Vagina (tissue), 2 donors: ENCODE measurements around the gene SORCS2. TPM values are rescaled to one million over a fixed set of nuclear protein-coding genes. Genes with fewer than 3 reads are reported as not detected.

Source experiments
- DNase-seq, 2 donors: peaks; one replicate each; pipeline ENCODE4 v3.0.0-alpha.2; 2017; ENCODE audit errors: extremely low spot score in 2 of 2
- H3K27ac ChIP-seq: fragments of 200-600 bp; sonication (generic); one replicate; pipeline ENCODE4 v1.5.1; 2019
- H3K27me3 ChIP-seq: fragments of 200-600 bp; sonication (generic); one replicate; pipeline ENCODE4 v1.5.1; 2019
- H3K36me3 ChIP-seq, 2 donors: fragments of 200-600 bp; sonication (generic); one replicate each; pipeline ENCODE4 v1.5.1; 2017 to 2019
- H3K4me1 ChIP-seq: fragments of 200-600 bp; sonication (generic); one replicate; pipeline ENCODE4 v1.5.1; 2019
- H3K4me3 ChIP-seq, 2 donors: fragments of 200-600 bp; sonication (generic); 1 replicate in 1 of 2; 2 replicates in 1 of 2; pipeline ENCODE4 v1.5.1; 2016 to 2019
- H3K9me3 ChIP-seq: fragments of 200-600 bp; sonication (generic); one replicate; pipeline ENCODE4 v1.5.1; 2019
- POLR2A ChIP-seq, 2 donors: fragments of 450-650 bp; IDR thresholded peaks; one replicate each; pipeline ENCODE4 v1.6.1; 2017; ENCODE audit warnings: antibody characterized with exemption in 2 of 2, mild to moderate bottlenecking in 2 of 2, moderate library complexity in 2 of 2
- POLR2AphosphoS5 ChIP-seq, 2 donors: sonication (generic); formaldehyde crosslinking; IDR thresholded peaks; one replicate each; pipeline ENCODE4 v1.9.0; 2017; ENCODE audit warnings: antibody characterized with exemption in 2 of 2, mild to moderate bottlenecking in 2 of 2, low read depth in 1 of 2; ENCODE audit not compliant: insufficient read depth in 1 of 2
- intact Hi-C: fragments of 100-400 bp; cut with DNase I; formaldehyde crosslinking; loops from one replicate; pipeline ENCODE4 v1.15.1; 2023
- total RNA-seq: library from RNA; depleted of rRNA; stranded (reverse); fragments of >200 nt; gene quantifications from one replicate; pipeline ENCODE4 v1.2.3, GENCODE V29; 2016
- TF ChIP-seq, protein P1 (sequence below), 3 experiments: fragments of 450-650 bp in 2 of 3; fragments of 200-600 bp in 1 of 3; sonication (generic) in 1 of 3; IDR thresholded peaks; one replicate each; pipeline ENCODE4 v1.5.1; 2017 to 2019; ENCODE audit warnings: antibody characterized with exemption in 3 of 3, mild to moderate bottlenecking in 2 of 3, moderate library complexity in 2 of 3

SORCS2 gene
- total RNA-seq, 1 donor from 2014 or later, result 5.4 TPM

DNA sequence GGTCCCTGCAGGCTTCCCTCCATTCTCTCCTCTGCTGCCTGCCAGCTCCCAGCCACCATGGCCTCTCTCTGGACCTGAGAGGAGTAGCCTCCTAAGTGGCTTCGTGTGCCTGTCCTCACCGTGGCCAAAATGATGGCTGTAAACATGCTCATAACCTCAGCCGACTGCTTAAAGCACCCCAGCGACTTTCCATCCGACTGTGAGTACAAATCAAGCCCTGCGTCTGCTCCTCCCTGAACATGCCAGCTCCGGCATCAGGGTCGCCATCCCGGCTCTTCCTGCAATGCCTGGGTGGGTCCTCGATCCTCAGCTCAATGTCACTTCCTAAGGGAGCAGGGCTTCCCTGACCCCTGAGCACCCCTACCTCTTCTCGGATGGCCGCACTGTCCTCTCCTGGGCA, 3.3 kb upstream of the SORCS2 start:
- Histone ChIP-seq H3K36me3 (no peaks in the 10 kb centered on the region), H3K27me3 (no peaks in the 10 kb centered on the region), H3K4me1 (peaks cover 15% of the 10 kb centered on the region), H3K27ac (no peak overlapping the region), H3K4me3 (no peak overlapping the region), H3K9me3 (no peaks in the 10 kb centered on the region)
- intact Hi-C loops, result no loop called here
- TF ChIP-seq POLR2A (IDR thresholded peaks at IDR 0.05), result no peak
- TF ChIP-seq, protein P1, sequence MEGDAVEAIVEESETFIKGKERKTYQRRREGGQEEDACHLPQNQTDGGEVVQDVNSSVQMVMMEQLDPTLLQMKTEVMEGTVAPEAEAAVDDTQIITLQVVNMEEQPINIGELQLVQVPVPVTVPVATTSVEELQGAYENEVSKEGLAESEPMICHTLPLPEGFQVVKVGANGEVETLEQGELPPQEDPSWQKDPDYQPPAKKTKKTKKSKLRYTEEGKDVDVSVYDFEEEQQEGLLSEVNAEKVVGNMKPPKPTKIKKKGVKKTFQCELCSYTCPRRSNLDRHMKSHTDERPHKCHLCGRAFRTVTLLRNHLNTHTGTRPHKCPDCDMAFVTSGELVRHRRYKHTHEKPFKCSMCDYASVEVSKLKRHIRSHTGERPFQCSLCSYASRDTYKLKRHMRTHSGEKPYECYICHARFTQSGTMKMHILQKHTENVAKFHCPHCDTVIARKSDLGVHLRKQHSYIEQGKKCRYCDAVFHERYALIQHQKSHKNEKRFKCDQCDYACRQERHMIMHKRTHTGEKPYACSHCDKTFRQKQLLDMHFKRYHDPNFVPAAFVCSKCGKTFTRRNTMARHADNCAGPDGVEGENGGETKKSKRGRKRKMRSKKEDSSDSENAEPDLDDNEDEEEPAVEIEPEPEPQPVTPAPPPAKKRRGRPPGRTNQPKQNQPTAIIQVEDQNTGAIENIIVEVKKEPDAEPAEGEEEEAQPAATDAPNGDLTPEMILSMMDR (IDR thresholded peaks at IDR 0.05), result no peak
- TF ChIP-seq POLR2AphosphoS5 (IDR thresholded peaks at IDR 0.05; ENCODE audit: insufficient read depth in 1 of 2, low read depth in 1 of 2), result no peak
- peak in 1 of 2 donors; percentile 13 for DNase-seq

DNA sequence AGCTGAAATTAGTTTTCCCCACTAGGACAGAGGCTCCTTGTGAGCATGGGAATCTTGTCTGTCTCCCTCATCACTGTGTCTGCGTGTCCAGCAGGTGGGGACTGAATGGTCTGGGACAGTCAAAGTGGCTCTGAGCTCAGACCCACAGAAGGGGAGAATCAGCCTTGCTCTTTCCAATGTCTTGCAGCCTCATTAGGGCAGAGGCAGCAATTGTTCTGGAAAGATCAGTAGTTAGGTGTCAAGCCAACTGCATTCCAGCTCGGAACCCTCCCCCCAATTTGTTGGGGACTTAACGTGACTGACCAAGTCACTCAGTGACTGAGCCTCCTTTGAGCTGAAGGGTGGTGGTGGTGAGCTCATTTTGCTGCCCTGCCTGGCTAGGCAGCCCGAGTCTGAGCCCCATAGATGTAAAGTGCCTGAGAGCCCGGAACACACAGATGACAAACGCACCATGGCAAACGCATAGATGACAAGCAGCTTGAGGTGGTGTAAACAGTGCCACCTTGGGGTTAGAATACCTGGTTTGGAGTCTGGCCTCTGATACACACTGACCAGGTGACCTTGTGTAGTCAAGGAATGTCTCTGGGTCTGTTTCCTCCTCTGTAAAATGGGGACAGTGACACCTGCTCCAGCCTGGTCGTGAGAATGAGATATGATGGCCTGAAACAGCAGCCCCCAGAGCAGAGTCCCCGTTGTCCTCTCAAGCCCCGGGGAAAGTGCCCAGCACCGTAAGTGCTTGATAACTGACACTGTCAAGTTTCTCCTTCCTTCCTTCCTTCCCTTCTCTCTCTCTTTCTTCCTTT, 2.7 kb upstream of the SORCS2 start:
- Histone ChIP-seq H3K36me3 (no peaks in the 10 kb centered on the region), H3K9me3 (no peaks in the 10 kb centered on the region), H3K4me1 (peaks cover 17% of the 10 kb centered on the region), H3K27ac (no peak overlapping the region), H3K4me3 (no peak overlapping the region), H3K27me3 (no peaks in the 10 kb centered on the region)
- peak in 1 of 2 donors; percentile 74 for DNase-seq
- TF ChIP-seq, protein P1 (IDR thresholded peaks at IDR 0.05), result no peak
- TF ChIP-seq POLR2AphosphoS5 (IDR thresholded peaks at IDR 0.05; ENCODE audit: insufficient read depth in 1 of 2, low read depth in 1 of 2) (no peak), POLR2A (IDR thresholded peaks at IDR 0.05) (no peak)
- intact Hi-C loops, result loop anchor here (5.0 kb wide), 1 partner anchor 528 kb away; no protein-coding TSS in a partner anchor

DNA sequence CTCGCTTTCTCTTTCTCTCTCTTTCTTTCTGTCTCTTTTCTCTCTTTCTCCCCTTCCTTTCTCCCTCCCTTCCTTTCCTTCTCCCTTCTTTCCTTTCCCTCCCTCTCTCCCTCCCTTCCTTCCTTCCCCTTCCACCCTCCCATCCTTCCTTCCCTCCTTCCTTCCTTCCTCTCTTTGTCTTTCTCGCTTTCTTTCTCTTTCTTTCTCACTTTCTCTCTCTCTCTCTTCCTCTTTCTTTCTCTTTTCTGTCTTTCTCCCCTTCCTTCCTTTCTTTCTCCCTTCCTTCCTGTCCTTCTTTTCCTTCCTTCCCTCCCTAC, 2.1 kb upstream of the SORCS2 start:
- Histone ChIP-seq H3K9me3 (no peaks in the 10 kb centered on the region), H3K27me3 (no peaks in the 10 kb centered on the region), H3K36me3 (no peaks in the 10 kb centered on the region), H3K4me3 (no peak overlapping the region), H3K27ac (no peak overlapping the region), H3K4me1 (peaks cover 17% of the 10 kb centered on the region)
- TF ChIP-seq, protein P1 (IDR thresholded peaks at IDR 0.05), result no peak
- no peak for TF ChIP-seq POLR2AphosphoS5 (IDR thresholded peaks at IDR 0.05; ENCODE audit: insufficient read depth in 1 of 2, low read depth in 1 of 2)
- TF ChIP-seq POLR2A (IDR thresholded peaks at IDR 0.05), result no peak
- intact Hi-C loops, result loop anchor here (5.0 kb wide), 1 partner anchor 527 kb away; no protein-coding TSS in a partner anchor
- no peak for DNase-seq

DNA sequence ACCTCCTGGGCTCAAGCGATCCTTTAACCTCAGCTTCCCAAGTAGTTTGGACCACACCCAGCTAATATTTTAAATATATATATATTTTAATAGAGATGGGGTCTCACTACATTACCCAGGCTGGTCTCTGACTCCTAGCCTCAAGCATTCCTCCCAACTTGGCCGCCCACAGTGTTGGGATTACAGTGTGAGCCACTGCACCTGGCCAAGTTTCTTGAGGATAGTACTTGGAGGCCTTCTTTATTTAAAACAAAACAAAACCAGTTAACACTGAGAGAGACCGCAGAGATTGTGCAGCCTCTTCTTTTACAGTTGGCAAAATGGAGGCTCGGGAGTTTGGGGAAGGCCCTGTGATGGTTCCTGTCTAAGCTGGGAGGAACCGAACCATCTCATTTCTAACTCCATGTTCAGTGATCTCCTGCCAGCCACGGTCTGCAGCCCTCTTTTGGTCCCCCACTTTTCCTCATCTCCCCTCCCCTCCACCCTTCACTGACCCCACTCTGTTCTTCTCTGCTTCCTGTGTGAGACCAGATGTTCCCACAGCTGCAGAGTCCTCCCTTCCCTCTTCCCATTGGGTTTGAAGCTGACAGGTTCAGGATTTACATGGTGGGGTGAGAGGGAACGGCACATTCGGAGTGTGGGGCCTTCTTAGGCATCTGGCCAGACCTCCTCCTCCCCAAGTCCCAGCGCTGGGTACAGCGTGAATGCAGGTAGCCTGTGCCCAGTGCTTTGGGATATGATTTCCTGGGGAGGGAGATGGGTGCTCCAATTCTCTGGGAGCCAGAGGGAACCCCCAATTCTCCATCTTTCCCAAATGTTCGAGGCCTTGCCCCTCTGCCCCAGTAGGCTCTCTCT, 1.4 kb upstream of the SORCS2 start:
- no peak for TF ChIP-seq POLR2A (IDR thresholded peaks at IDR 0.05)
- TF ChIP-seq POLR2AphosphoS5 (IDR thresholded peaks at IDR 0.05; ENCODE audit: insufficient read depth in 1 of 2, low read depth in 1 of 2), result no peak
- TF ChIP-seq, protein P1 (IDR thresholded peaks at IDR 0.05), result no peak
- peak in 1 of 2 donors; percentile 82 for DNase-seq
- Histone ChIP-seq H3K27me3 (no peaks in the 10 kb centered on the region), H3K4me1 (peaks cover 17% of the 10 kb centered on the region), H3K36me3 (no peaks in the 10 kb centered on the region), H3K9me3 (no peaks in the 10 kb centered on the region), H3K27ac (no peak overlapping the region), H3K4me3 (no peak overlapping the region)
- intact Hi-C loops, result loop anchor here (5.0 kb wide), 1 partner anchor 526 kb away; no protein-coding TSS in a partner anchor
